Measurements from ENCODE around the gene LONP2.

The LONP2 gene

DNA sequence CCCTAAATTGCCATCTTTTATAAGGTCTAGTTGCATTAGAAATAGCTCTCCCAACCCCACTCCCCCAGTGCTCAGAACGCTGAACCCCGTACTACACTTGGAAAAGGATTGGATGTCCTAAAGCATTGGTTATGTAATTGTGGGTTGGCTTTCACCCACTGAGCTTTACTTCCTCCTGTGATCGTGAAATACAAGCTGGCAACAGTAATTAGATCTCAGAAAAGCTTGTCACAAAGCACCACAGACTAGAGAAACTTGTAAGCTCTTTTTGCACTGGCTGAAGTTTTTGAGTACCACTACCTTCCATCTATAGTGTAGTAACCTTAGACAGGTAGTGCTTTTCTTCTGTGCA is 86.7 kb downstream of the LONP2 start:
- TF ChIP-seq CTCF (IDR thresholded peaks at IDR 0.05) = no peak

DNA sequence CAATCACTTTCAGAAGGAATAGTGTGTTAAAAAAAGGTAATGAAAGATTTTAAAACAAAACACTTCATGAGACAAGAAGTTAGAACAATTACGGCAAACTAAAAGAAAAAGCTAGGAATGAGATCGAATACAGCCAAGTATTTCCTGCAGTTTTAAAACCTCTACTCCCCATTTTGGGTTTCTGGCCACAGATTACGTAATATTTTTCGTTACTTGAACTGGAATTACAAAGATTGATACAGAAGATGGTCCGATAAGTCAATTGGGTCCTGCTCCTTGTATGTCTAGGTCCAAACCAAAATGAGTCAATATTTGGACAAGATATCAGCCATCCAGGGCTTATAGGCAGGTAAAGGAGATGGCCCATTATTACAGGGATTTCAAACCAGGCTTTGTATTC is 88.9 kb downstream of the LONP2 start:
- no peak for TF ChIP-seq CTCF (IDR thresholded peaks at IDR 0.05)

DNA sequence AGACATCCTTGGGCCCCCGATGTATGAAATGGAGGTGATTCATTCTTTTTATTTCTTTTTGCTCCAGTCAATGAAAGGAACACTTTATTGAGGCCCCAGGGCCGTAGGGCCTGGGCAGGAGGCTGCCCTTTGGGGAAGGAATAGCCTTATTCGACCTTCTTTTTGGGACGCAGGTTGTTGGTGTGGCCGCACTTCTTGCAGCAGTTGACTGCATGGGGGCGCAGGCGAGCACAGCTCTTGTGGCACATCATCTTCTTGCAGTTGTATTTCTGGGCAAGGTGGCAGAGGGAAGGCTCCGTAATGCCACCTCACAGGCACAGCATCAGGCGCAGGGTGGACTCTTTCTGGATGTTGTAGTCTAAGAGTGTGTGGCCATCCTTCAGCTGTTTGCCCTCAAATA is 90.2 kb downstream of the LONP2 start:
- no peak; the same call in 1 of the 2 replicates for TF ChIP-seq CTCF (IDR thresholded peaks at IDR 0.05)

DNA sequence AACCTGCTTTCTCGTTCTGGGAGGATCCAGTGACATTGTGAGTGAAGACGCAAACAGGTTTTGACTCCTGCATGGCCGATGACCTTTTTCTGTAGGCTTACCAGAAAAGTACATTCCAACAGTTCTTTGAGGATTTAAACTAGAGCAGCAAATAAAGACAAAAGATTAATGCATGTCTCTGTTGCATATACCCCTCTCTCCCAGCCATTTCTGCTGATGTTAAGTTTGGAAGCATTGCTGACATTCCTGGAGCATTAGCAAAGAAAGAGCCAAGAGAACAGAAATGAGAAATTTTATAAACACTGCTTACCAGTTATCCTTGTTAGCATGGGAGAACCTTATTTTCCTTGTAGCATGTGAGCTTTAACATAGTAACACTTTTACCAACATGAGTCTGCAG is 91.9 kb downstream of the LONP2 start:
- TF ChIP-seq CTCF (IDR thresholded peaks at IDR 0.05) = no peak

DNA sequence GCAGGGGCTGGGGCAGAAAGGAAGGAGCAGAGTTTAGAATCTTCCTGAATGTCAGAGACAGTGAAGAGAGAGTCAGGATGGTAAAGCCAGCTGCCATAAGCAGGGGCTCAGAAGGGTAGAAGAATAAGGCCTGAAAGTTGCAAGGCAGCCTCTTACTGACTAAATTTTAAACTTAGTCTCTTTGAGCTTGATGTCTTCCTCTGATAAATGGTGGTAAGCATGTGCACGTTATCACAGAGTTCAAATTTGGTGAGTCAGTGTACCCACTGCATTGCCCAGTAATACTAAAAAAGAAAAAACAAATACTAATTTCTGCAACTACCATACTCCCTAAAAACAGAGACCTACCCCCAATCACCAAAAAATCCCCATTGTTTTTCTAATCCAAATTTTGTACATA is 96.0 kb downstream of the LONP2 start:
- TF ChIP-seq CTCF (IDR thresholded peaks at IDR 0.05) = no peak

GRCh38 chr16:48342591-48342990 is 98.5 kb downstream of the LONP2 start:
- TF ChIP-seq CTCF (IDR thresholded peaks at IDR 0.05) = no peak

DNA sequence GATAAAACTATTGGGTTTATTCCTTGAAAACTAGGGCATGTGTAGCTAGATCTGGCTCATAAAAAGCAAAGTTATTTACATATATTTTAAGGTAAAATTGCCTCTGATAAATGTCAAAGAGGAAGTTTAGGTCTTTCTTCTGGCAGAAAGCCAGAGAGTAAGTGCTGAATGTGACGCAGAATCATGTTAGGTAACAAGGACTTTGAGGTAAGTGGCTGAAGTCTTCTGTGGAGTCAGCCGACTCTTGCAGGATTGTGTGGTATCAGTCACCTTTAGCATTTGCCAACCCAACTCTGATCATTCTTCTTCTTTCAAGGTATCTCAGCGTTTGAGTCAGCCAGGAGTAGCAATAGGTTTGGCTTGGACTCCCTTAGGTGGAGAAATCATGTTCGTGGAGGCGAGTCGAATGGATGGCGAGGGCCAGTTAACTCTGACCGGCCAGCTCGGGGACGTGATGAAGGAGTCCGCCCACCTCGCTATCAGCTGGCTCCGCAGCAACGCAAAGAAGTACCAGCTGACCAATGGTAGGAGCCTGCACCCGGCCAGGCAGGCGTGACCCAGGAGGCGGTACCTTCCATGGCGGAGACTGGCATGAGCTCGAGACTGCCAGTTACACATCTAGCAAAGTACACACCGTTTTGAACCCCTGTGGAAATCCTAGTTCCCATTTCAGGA is 103.2 kb downstream of the LONP2 start:
- no peak for TF ChIP-seq CTCF (IDR thresholded peaks at IDR 0.05)

- TF ChIP-seq CTCF (IDR thresholded peaks at IDR 0.05) = no peak
Observed at GRCh38 chr16:48347980-48348379, 103.9 kb downstream of the LONP2 start.

Data from LNCAP (cell line).